IMR-90 (cell line): ENCODE data around the gene IL2RA. TPM values are rescaled to one million over a fixed set of nuclear protein-coding genes. Genes with fewer than 3 reads are reported as not detected.

Source experiments
- ATAC-seq: fragments of 200-7000 bp; cut with Tn5 transposase; 2 replicates; pipeline ENCODE4 v1.9.1; 2020; ENCODE audit warnings: low read depth, mild to moderate bottlenecking, moderate library complexity
- BruUV-seq: library from RNA; stranded (reverse); fragments of 400-500 nt; replicated peaks from 2 replicates; lab custom pipeline; 2021; lab: Mats Ljungman, UMichigan
- CTCF ChIA-PET: fragments of 300-600 bp; formaldehyde crosslinking; extraction: SDS; loops from one replicate; lab custom pipeline; 2021; ENCODE audit warnings: antibody characterized with exemption; lab: Yijun Ruan, JAX
- POLR2A ChIA-PET: fragments of 300-600 bp; sonication (Branson Sonifier 250); formaldehyde crosslinking; loops from one replicate; lab custom pipeline; 2022; ENCODE audit warnings: antibody characterized with exemption; ENCODE audit not compliant: unreplicated experiment; lab: Charles Lee
- DNase-seq: peaks from one replicate; pipeline ENCODE4 v3.0.0; 2013
- H2AFZ ChIP-seq: replicated peaks from 2 replicates; pipeline ENCODE3; 2013; ENCODE audit warnings: low read length, mild to moderate bottlenecking; ENCODE audit not compliant: poor library complexity
- H2AK5ac ChIP-seq: 2 replicates; pipeline ENCODE4 v1.6.1; 2013; ENCODE audit warnings: low read depth, low read length, inconsistent platforms
- H2AK9ac ChIP-seq: replicated peaks from 2 replicates; pipeline ENCODE3; 2013; ENCODE audit warnings: mild to moderate bottlenecking, low read depth, low read length, moderate library complexity; ENCODE audit not compliant: poor library complexity
- H2BK120ac ChIP-seq: 2 replicates; pipeline ENCODE4 v1.6.1; 2013; ENCODE audit warnings: low read depth, low read length, inconsistent platforms
- H2BK15ac ChIP-seq: 3 replicates; pipeline ENCODE4 v1.6.1; 2013; ENCODE audit warnings: low read depth, low read length, inconsistent platforms
- H2BK20ac ChIP-seq: 2 replicates; pipeline ENCODE4 v1.6.1; 2013; ENCODE audit warnings: low read depth, mild to moderate bottlenecking, inconsistent platforms, low read length, moderate library complexity
- H2BK5ac ChIP-seq: 2 replicates; pipeline ENCODE4 v1.6.1; 2013; ENCODE audit warnings: mild to moderate bottlenecking, low read depth, low read length, inconsistent platforms; ENCODE audit not compliant: poor library complexity, severe bottlenecking
- H3K14ac ChIP-seq: replicated peaks from 2 replicates; pipeline ENCODE4 v1.6.1; 2013; ENCODE audit warnings: low read depth, low read length, inconsistent platforms
- H3K18ac ChIP-seq: 2 replicates; pipeline ENCODE4 v1.6.1; 2013; ENCODE audit warnings: low read depth, low read length, control low read depth
- H3K23ac ChIP-seq: 2 replicates; pipeline ENCODE4 v1.6.1; 2013; ENCODE audit warnings: low read depth, low read length, inconsistent platforms
- H3K27ac ChIP-seq: 2 replicates; pipeline ENCODE4 v1.5.1; 2013; ENCODE audit warnings: mild to moderate bottlenecking, control low read depth, low read length; ENCODE audit not compliant: insufficient read depth
- H3K27me3 ChIP-seq: 2 replicates; pipeline ENCODE4 v1.6.1; 2013; ENCODE audit warnings: low read length; ENCODE audit not compliant: control insufficient read depth, insufficient read depth
- H3K36me3 ChIP-seq: 2 replicates; pipeline ENCODE4 v1.6.1; 2013; ENCODE audit warnings: low read length, mixed read lengths; ENCODE audit not compliant: control insufficient read depth, insufficient read depth
- H3K4ac ChIP-seq: 2 replicates; pipeline ENCODE4 v1.6.1; 2013; ENCODE audit warnings: low read depth, low read length, inconsistent platforms
- H3K4me1 ChIP-seq: 2 replicates; pipeline ENCODE4 v1.6.1; 2013; ENCODE audit warnings: low read length, mixed read lengths; ENCODE audit not compliant: control insufficient read depth, insufficient read depth
- H3K4me2 ChIP-seq: 2 replicates; pipeline ENCODE4 v1.6.1; 2013; ENCODE audit warnings: low read depth, mild to moderate bottlenecking, control low read depth, low read length, moderate library complexity
- H3K4me3 ChIP-seq: 2 replicates; pipeline ENCODE4 v1.5.1; 2013; ENCODE audit warnings: low read depth, mild to moderate bottlenecking, control low read depth, low read length, moderate library complexity; ENCODE audit not compliant: insufficient read depth
- H3K56ac ChIP-seq: 2 replicates; pipeline ENCODE4 v1.6.1; 2013; ENCODE audit warnings: low read length, inconsistent platforms; ENCODE audit not compliant: insufficient read depth; ENCODE audit errors: extremely low read depth
- H3K79me1 ChIP-seq, 2 experiments: 2 replicates each; pipeline ENCODE4 v1.6.1; 2013; ENCODE audit warnings: low read length in 2 of 2, inconsistent platforms in 1 of 2, low read depth in 1 of 2
- H3K9ac ChIP-seq: 2 replicates; pipeline ENCODE4 v1.6.1; 2013; ENCODE audit warnings: low read depth, low read length, control low read depth
- H3K9me1 ChIP-seq: 2 replicates; pipeline ENCODE4 v1.6.1; 2013; ENCODE audit warnings: low read length, inconsistent platforms; ENCODE audit not compliant: insufficient read depth
- H3K9me3 ChIP-seq: 2 replicates; pipeline ENCODE4 v1.6.1; 2013; ENCODE audit warnings: low read length; ENCODE audit not compliant: control insufficient read depth, insufficient read depth
- H4K20me1 ChIP-seq: 2 replicates; pipeline ENCODE4 v1.6.1; 2013; ENCODE audit warnings: low read length, inconsistent platforms; ENCODE audit not compliant: insufficient read depth
- H4K5ac ChIP-seq: 2 replicates; pipeline ENCODE4 v1.6.1; 2013; ENCODE audit warnings: mild to moderate bottlenecking, low read depth, low read length, control low read depth
- H4K8ac ChIP-seq, 2 experiments: 2 replicates each; pipeline ENCODE4 v1.6.1; 2013; ENCODE audit warnings: low read depth in 2 of 2, low read length in 2 of 2, control low read depth in 1 of 2, inconsistent platforms in 1 of 2
- H4K91ac ChIP-seq: 2 replicates; pipeline ENCODE4 v1.6.1; 2013; ENCODE audit warnings: low read depth, low read length, inconsistent platforms; ENCODE audit not compliant: insufficient read depth
- CTCF ChIP-seq: conservative IDR thresholded peaks from 2 replicates; pipeline ENCODE4 v1.5.1; 2012; ENCODE audit warnings: mild to moderate bottlenecking, low read depth, low read length, improper control_type of control experiment
- ELK1 ChIP-seq: fragments of 150-350 bp; IDR thresholded peaks from 2 replicates; pipeline ENCODE4 v1.6.1; 2016; ENCODE audit warnings: low read depth, mild to moderate bottlenecking, low read length, moderate library complexity, borderline replicate concordance
- RFX5 ChIP-seq: IDR thresholded peaks from 2 replicates; pipeline ENCODE4 v1.8.0; 2012; ENCODE audit warnings: low read depth, mild to moderate bottlenecking, low read length, moderate library complexity
- WGBS, 2 experiments: methylation state at CpG; one replicate each; pipeline versions ENCODE4 v1.1.5 to v1.1.7; 2013; ENCODE audit warnings: missing lambda C conversion rate in 2 of 2; ENCODE audit not compliant: insufficient read length in 1 of 2; ENCODE audit errors: extremely low coverage in 2 of 2; 5-methylcytosine and 5-hydroxymethylcytosine counted together
- dilution Hi-C: fragments of 300-500 bp; cut with HindIII; formaldehyde crosslinking; loops from one replicate; pipeline ENCODE4 v1.14.3; 2018; ENCODE audit warnings: low sequenced_read_pairs; ENCODE audit not compliant: unreplicated experiment
- in situ Hi-C: fragments of 300-500 bp; cut with MboI; formaldehyde crosslinking; loops from 3 replicates; pipeline ENCODE4 v1.14.3; 2019; ENCODE audit warnings: low sequenced_read_pairs, inconsistent platforms, mixed read lengths
- intact Hi-C: fragments of 100-400 bp; cut with micrococcal nuclease; formaldehyde crosslinking; loops from 2 replicates; pipeline ENCODE4 v1.10.0; 2022
- polyA plus RNA-seq, 3 experiments: library from polyadenylated mRNA; depleted of rRNA; stranded (reverse); fragments of >200 nt; gene quantifications; 2 replicates each; pipeline ENCODE4 v1.2.3, GENCODE V29; 2012; ENCODE audit warnings: low replicate concordance in 1 of 3
- total RNA-seq: library from RNA; depleted of rRNA; stranded (reverse); fragments of >200 nt; gene quantifications from 2 replicates; pipeline ENCODE4 v1.2.3, GENCODE V29; 2012

The IL2RA gene
- total and polyA plus RNA-seq, 2 of the 4 experiments (the other 2 are of a cell fraction) = not detected

GRCh38 chr10:6055929-6056328 lies 6.2 kb downstream of the IL2RA start:
- Histone ChIP-seq H3K23ac (no peak overlapping the region), H3K4me2 (no peak overlapping the region), H2BK120ac (no peak overlapping the region), H2BK5ac (no peak overlapping the region), H3K56ac (no peak overlapping the region), H3K18ac (no peak overlapping the region), H2BK15ac (no peak overlapping the region), H2AK9ac (no peak overlapping the region), H4K5ac (no peak overlapping the region), H3K4me1 (peaks cover 3% of the 10 kb centered on the region; the same call in 1 of the 2 replicates), H3K9me1 (no peaks in the 10 kb centered on the region), H3K9me3 (no peaks in the 10 kb centered on the region), H4K91ac (no peak overlapping the region), H3K79me1 (no peaks in the 10 kb centered on the region), H4K20me1 (no peaks in the 10 kb centered on the region), H4K8ac (no peak overlapping the region), H3K9ac (no peak overlapping the region), H3K14ac (no peak overlapping the region), H2BK20ac (no peak overlapping the region), H2AFZ (no peak overlapping the region), H3K4me3 (no peak overlapping the region), H3K27ac (no peak overlapping the region), H3K4ac (no peak overlapping the region), H3K27me3 (peaks cover 17% of the 10 kb centered on the region), H2AK5ac (no peak overlapping the region), H3K36me3 (no peaks in the 10 kb centered on the region)
- no peak for DNase-seq
- ChIA-PET POLR2A (no interaction called here), CTCF (no interaction called here)
- no TSS peak for BruUV-seq
- in situ Hi-C loops (no loop called here), dilution Hi-C loops (no loop called here), intact Hi-C loops (no loop called here)
- TF ChIP-seq CTCF (no peak), ELK1 (no peak), RFX5 (no peak)
- ATAC-seq = no peak
- WGBS, 2 experiments = no CpG with 5 or more reads among the region's 4 CpGs
